ENCODE data around the gene PYCR2. TPM values are rescaled to one million over a fixed set of nuclear protein-coding genes. Genes with fewer than 3 reads are reported as not detected.

Gene PYCR2
- total RNA-seq, 2 donors from 2014 or later = 58.0 to 58.8 TPM

- peak; percentile 42 to 61 for ATAC-seq
- DNase-seq = peak; percentile 72
- intact Hi-C loops (cut with DNase I) = no loop called here
Measured at GRCh38 chr1:225882694-225883615, 41.1 kb downstream of the PYCR2 start.

- intact Hi-C loops (cut with DNase I) = no loop called here
- peak; percentile 96 for DNase-seq
- peak; percentile 91 to 94 for ATAC-seq
Measured at GRCh38 chr1:225881959-225882693, 41.9 kb downstream of the PYCR2 start, which contains the start of gene TMEM63A. Gene TMEM63A, minus strand, starts transcription at chr1:225882380. Its CDS starts 4,800 bp downstream, at chr1:225877580.

GRCh38 chr1:225881081-225881958 lies 42.7 kb downstream of the PYCR2 start:
- DNase-seq = peak; percentile 63
- intact Hi-C loops (cut with DNase I) = no loop called here
- peak; percentile 32 to 52 for ATAC-seq

GRCh38 chr1:225880636-225881035 lies 43.4 kb downstream of the PYCR2 start:
- DNase-seq (no peak), ATAC-seq (no peak)
- intact Hi-C loops (cut with DNase I) = no loop called here

GRCh38 chr1:225880222-225880588 lies 43.8 kb downstream of the PYCR2 start:
- DNase-seq (no peak), ATAC-seq (no peak)
- intact Hi-C loops (cut with DNase I) = no loop called here

- intact Hi-C loops (cut with DNase I) = no loop called here
- DNase-seq (no peak), ATAC-seq (no peak)
Measured at GRCh38 chr1:225879521-225880221, 44.4 kb downstream of the PYCR2 start.

- intact Hi-C loops (cut with DNase I) = no loop called here
- ATAC-seq (no peak), DNase-seq (no peak)
Measured at GRCh38 chr1:225878282-225878681, 45.8 kb downstream of the PYCR2 start.

- DNase-seq (peak; percentile 74), ATAC-seq (peak; percentile 35 to 39)
- intact Hi-C loops (cut with DNase I) = no loop called here
Measured at GRCh38 chr1:225877580-225877979, 46.5 kb downstream of the PYCR2 start.

GRCh38 chr1:225876900-225877510 lies 47.0 kb downstream of the PYCR2 start:
- DNase-seq (no peak), ATAC-seq (no peak)
- intact Hi-C loops (cut with DNase I) = no loop called here

GRCh38 chr1:225875044-225875815 lies 48.8 kb downstream of the PYCR2 start:
- ATAC-seq (no peak), DNase-seq (no peak)
- intact Hi-C loops (cut with DNase I) = no loop called here

GRCh38 chr1:225874431-225874830 lies 49.6 kb downstream of the PYCR2 start:
- no peak for DNase-seq
- intact Hi-C loops (cut with DNase I) = no loop called here
- ATAC-seq = no peak

- no peak for DNase-seq
- intact Hi-C loops (cut with DNase I) = no loop called here
- no peak for ATAC-seq
Measured at GRCh38 chr1:225873281-225873850, 50.7 kb downstream of the PYCR2 start.

GRCh38 chr1:225872075-225872430 lies 52.0 kb downstream of the PYCR2 start:
- intact Hi-C loops (cut with DNase I) = no loop called here

GRCh38 chr1:225871359-225872074 lies 52.5 kb downstream of the PYCR2 start:
- intact Hi-C loops (cut with DNase I) = no loop called here
- ATAC-seq (no peak), DNase-seq (no peak)

More at GRCh38 chr1:225872075-225872430, 52.0 kb downstream of the PYCR2 start:
- ATAC-seq = no peak
- no peak for DNase-seq

GRCh38 chr1:225870911-225871310 lies 53.1 kb downstream of the PYCR2 start:
- intact Hi-C loops (cut with DNase I) = no loop called here
- ATAC-seq = no peak

More at GRCh38 chr1:225870911-225871310, 53.1 kb downstream of the PYCR2 start:
- DNase-seq = no peak

Measured in left cardiac atrium (tissue), 4 donors.